ENCODE data around the gene TMPRSS3.

The TMPRSS3 gene

GRCh38 chr21:42369821-42370220 lies 26.0 kb downstream of the TMPRSS3 start:
- no peak for DNase-seq

GRCh38 chr21:42367367-42368165 lies 28.3 kb downstream of the TMPRSS3 start:
- no peak for DNase-seq

- DNase-seq, result no peak
Observed at GRCh38 chr21:42366292-42367010, 29.4 kb downstream of the TMPRSS3 start, which contains the start of gene TFF1. Gene TFF1, minus strand, starts transcription at chr21:42366535. Its CDS starts 40 bp downstream, at chr21:42366495.

- no peak for DNase-seq
Observed at GRCh38 chr21:42365770-42366169, 30.1 kb downstream of the TMPRSS3 start.

- DNase-seq, result no peak
Observed at GRCh38 chr21:42364304-42364865, 31.5 kb downstream of the TMPRSS3 start.

GRCh38 chr21:42363312-42363711 lies 32.5 kb downstream of the TMPRSS3 start:
- DNase-seq, result no peak

- no peak for DNase-seq
Observed at GRCh38 chr21:42362700-42363099, 33.2 kb downstream of the TMPRSS3 start.

- no peak for DNase-seq
Observed at GRCh38 chr21:42362198-42362597, 33.7 kb downstream of the TMPRSS3 start.

GRCh38 chr21:42361286-42361685 lies 34.6 kb downstream of the TMPRSS3 start:
- no peak for DNase-seq

- no peak for DNase-seq
Observed at GRCh38 chr21:42360317-42360716, 35.5 kb downstream of the TMPRSS3 start.

GRCh38 chr21:42358937-42359336 lies 36.9 kb downstream of the TMPRSS3 start:
- no peak for DNase-seq

GRCh38 chr21:42358261-42358660 lies 37.6 kb downstream of the TMPRSS3 start:
- DNase-seq, result no peak

GRCh38 chr21:42357307-42357706 lies 38.5 kb downstream of the TMPRSS3 start:
- no peak for DNase-seq

GRCh38 chr21:42356650-42357049 lies 39.2 kb downstream of the TMPRSS3 start:
- no peak for DNase-seq

- DNase-seq, result no peak
Observed at GRCh38 chr21:42356046-42356445, 39.8 kb downstream of the TMPRSS3 start.

- no peak for DNase-seq
Observed at GRCh38 chr21:42353623-42354022, 42.2 kb downstream of the TMPRSS3 start.

- no peak for DNase-seq
Observed at GRCh38 chr21:42352441-42353095, 43.3 kb downstream of the TMPRSS3 start.

- DNase-seq, result no peak
Observed at GRCh38 chr21:42351626-42352440, 44.0 kb downstream of the TMPRSS3 start.

- no peak for DNase-seq
Observed at GRCh38 chr21:42350927-42351426, 44.9 kb downstream of the TMPRSS3 start, which contains the start of gene TFF2. Gene TFF2, minus strand, starts transcription at chr21:42350994. Its CDS starts 37 bp downstream, at chr21:42350957.

GRCh38 chr21:42350318-42350910 lies 45.4 kb downstream of the TMPRSS3 start:
- no peak for DNase-seq

All from right hindlimb (tissue), 1 donor.